ENCODE data around the gene BMP2.

The BMP2 gene

GRCh38 chr20:6819599-6819998 lies 52.1 kb downstream of the BMP2 start:
- no peak overlapping the region for H2BK15ac ChIP-seq (ENCODE audit: low read depth, poor library complexity, severe bottlenecking)
- DNase-seq, result peak; percentile 7
- H2BK120ac ChIP-seq (ENCODE audit: low read depth, low read length), result no peak overlapping the region
- H3K9ac ChIP-seq (ENCODE audit: low read length), result no peak overlapping the region
- H3K27me3 ChIP-seq (ENCODE audit: control insufficient read depth in 1 of 2, insufficient read depth in 1 of 2, low read length in 2 of 2), result peaks cover under 1 to 14% of the 10 kb centered on the region in 2 experiments
- H2BK12ac ChIP-seq (ENCODE audit: low read length in 2 of 2), result no peak overlapping the region
- no peaks in the 10 kb centered on the region for H3K79me1 ChIP-seq (replicated peaks; ENCODE audit: low read length, poor library complexity, severe bottlenecking)
- no peak overlapping the region for H2AK5ac ChIP-seq (ENCODE audit: low read length, severe bottlenecking)
- no peak overlapping the region for H3K23ac ChIP-seq (ENCODE audit: low read length in 2 of 2)
- no peak overlapping the region for H3K4me3 ChIP-seq (ENCODE audit: insufficient read depth in 1 of 2, low read depth in 1 of 2, low read length in 2 of 2)
- WGBS, result no CpG with 5 or more reads among the region's 2 CpGs
- no peak overlapping the region for H4K91ac ChIP-seq (ENCODE audit: low read length)
- no peaks in the 10 kb centered on the region for H3K36me3 ChIP-seq (ENCODE audit: control insufficient read depth in 1 of 2, insufficient read depth in 2 of 2, low read depth in 1 of 2, low read length in 2 of 2)
- no peak overlapping the region for H3K4ac ChIP-seq (ENCODE audit: low read depth in 1 of 2, low read length in 2 of 2)
- no peak overlapping the region for H3K18ac ChIP-seq (ENCODE audit: low read depth in 1 of 2, low read length in 2 of 2)
- H3K9me3 ChIP-seq (ENCODE audit: control insufficient read depth, low read length), result no peaks in the 10 kb centered on the region
- H3K4me2 ChIP-seq (ENCODE audit: low read length, poor library complexity, severe bottlenecking), result no peak overlapping the region
- no peaks in the 10 kb centered on the region for H3K4me1 ChIP-seq (ENCODE audit: control insufficient read depth, insufficient read depth, low read depth, low read length)
- no peak overlapping the region for H2BK5ac ChIP-seq (ENCODE audit: low read depth, low read length, poor library complexity, severe bottlenecking)
- H3K14ac ChIP-seq (ENCODE audit: low read length in 2 of 2), result no peak overlapping the region
- no peak overlapping the region for H2AFZ ChIP-seq (ENCODE audit: low read depth, low read length)
- H3K27ac ChIP-seq (ENCODE audit: low read length, poor library complexity, severe bottlenecking), result no peak overlapping the region
- H4K8ac ChIP-seq (ENCODE audit: low read length), result no peak overlapping the region

- H3K4me1 ChIP-seq (ENCODE audit: control insufficient read depth, insufficient read depth, low read depth, low read length), result no peaks in the 10 kb centered on the region
- H2BK5ac ChIP-seq (ENCODE audit: low read depth, low read length, poor library complexity, severe bottlenecking), result no peak overlapping the region
- H4K91ac ChIP-seq (ENCODE audit: low read length), result no peak overlapping the region
- H2BK120ac ChIP-seq (ENCODE audit: low read depth, low read length), result no peak overlapping the region
- no peak overlapping the region for H3K9ac ChIP-seq (ENCODE audit: low read length)
- peaks cover 0 to 3% of the 10 kb centered on the region in 2 experiments for H3K27me3 ChIP-seq (ENCODE audit: control insufficient read depth in 1 of 2, insufficient read depth in 1 of 2, low read length in 2 of 2)
- H2BK12ac ChIP-seq (ENCODE audit: low read length in 2 of 2), result no peak overlapping the region
- no peak for DNase-seq
- H3K79me1 ChIP-seq (replicated peaks; ENCODE audit: low read length, poor library complexity, severe bottlenecking), result no peaks in the 10 kb centered on the region
- H3K4me3 ChIP-seq (ENCODE audit: insufficient read depth in 1 of 2, low read depth in 1 of 2, low read length in 2 of 2), result no peak overlapping the region
- no peak overlapping the region for H3K23ac ChIP-seq (ENCODE audit: low read length in 2 of 2)
- no peak overlapping the region for H3K27ac ChIP-seq (ENCODE audit: low read length, poor library complexity, severe bottlenecking)
- H2BK15ac ChIP-seq (ENCODE audit: low read depth, poor library complexity, severe bottlenecking), result no peak overlapping the region
- no peak overlapping the region for H3K14ac ChIP-seq (ENCODE audit: low read length in 2 of 2)
- H2AK5ac ChIP-seq (ENCODE audit: low read length, severe bottlenecking), result no peak overlapping the region
- H3K36me3 ChIP-seq (ENCODE audit: control insufficient read depth in 1 of 2, insufficient read depth in 2 of 2, low read depth in 1 of 2, low read length in 2 of 2), result no peaks in the 10 kb centered on the region
- H3K9me3 ChIP-seq (ENCODE audit: control insufficient read depth, low read length), result no peaks in the 10 kb centered on the region
- H3K4me2 ChIP-seq (ENCODE audit: low read length, poor library complexity, severe bottlenecking), result no peak overlapping the region
- no peak overlapping the region for H2AFZ ChIP-seq (ENCODE audit: low read depth, low read length)
- H4K8ac ChIP-seq (ENCODE audit: low read length), result no peak overlapping the region
- H3K18ac ChIP-seq (ENCODE audit: low read depth in 1 of 2, low read length in 2 of 2), result no peak overlapping the region
- H3K4ac ChIP-seq (ENCODE audit: low read depth in 1 of 2, low read length in 2 of 2), result no peak overlapping the region
- WGBS, result 72% methylated on average over 3 of the region's 5 CpGs
These were observed 56.9 kb downstream of the BMP2 start for GRCh38 chr20:6824401-6824800.

- H2BK12ac ChIP-seq (ENCODE audit: low read length in 2 of 2), result no peak overlapping the region
- no peak overlapping the region for H3K27ac ChIP-seq (ENCODE audit: low read length, poor library complexity, severe bottlenecking)
- H3K18ac ChIP-seq (ENCODE audit: low read depth in 1 of 2, low read length in 2 of 2), result no peak overlapping the region
- no peaks in the 10 kb centered on the region for H3K79me1 ChIP-seq (replicated peaks; ENCODE audit: low read length, poor library complexity, severe bottlenecking)
- H3K4me3 ChIP-seq (ENCODE audit: insufficient read depth in 1 of 2, low read depth in 1 of 2, low read length in 2 of 2), result no peak overlapping the region
- no peaks in the 10 kb centered on the region for H3K9me3 ChIP-seq (ENCODE audit: control insufficient read depth, low read length)
- no peak for DNase-seq
- no peak overlapping the region for H3K23ac ChIP-seq (ENCODE audit: low read length in 2 of 2)
- H3K9ac ChIP-seq (ENCODE audit: low read length), result no peak overlapping the region
- H2BK15ac ChIP-seq (ENCODE audit: low read depth, poor library complexity, severe bottlenecking), result no peak overlapping the region
- no peak overlapping the region for H2BK120ac ChIP-seq (ENCODE audit: low read depth, low read length)
- no peak overlapping the region for H3K14ac ChIP-seq (ENCODE audit: low read length in 2 of 2)
- no peaks in the 10 kb centered on the region for H3K36me3 ChIP-seq (ENCODE audit: control insufficient read depth in 1 of 2, insufficient read depth in 2 of 2, low read depth in 1 of 2, low read length in 2 of 2)
- H3K27me3 ChIP-seq (ENCODE audit: control insufficient read depth in 1 of 2, insufficient read depth in 1 of 2, low read length in 2 of 2), result no peaks in the 10 kb centered on the region
- no peak overlapping the region for H3K4ac ChIP-seq (ENCODE audit: low read depth in 1 of 2, low read length in 2 of 2)
- H3K4me2 ChIP-seq (ENCODE audit: low read length, poor library complexity, severe bottlenecking), result no peak overlapping the region
- H2BK5ac ChIP-seq (ENCODE audit: low read depth, low read length, poor library complexity, severe bottlenecking), result no peak overlapping the region
- H3K4me1 ChIP-seq (ENCODE audit: control insufficient read depth, insufficient read depth, low read depth, low read length), result no peaks in the 10 kb centered on the region
- no peak overlapping the region for H4K91ac ChIP-seq (ENCODE audit: low read length)
- 95% methylated on average over 3 of the region's 4 CpGs for WGBS
- H2AFZ ChIP-seq (ENCODE audit: low read depth, low read length), result no peak overlapping the region
- no peak overlapping the region for H2AK5ac ChIP-seq (ENCODE audit: low read length, severe bottlenecking)
- H4K8ac ChIP-seq (ENCODE audit: low read length), result no peak overlapping the region
These were observed 60.0 kb downstream of the BMP2 start for GRCh38 chr20:6827472-6827871.

GRCh38 chr20:6828794-6829423 lies 61.4 kb downstream of the BMP2 start:
- 0% methylated on average over 1 of the region's 1 CpG for WGBS

More at GRCh38 chr20:6828794-6829423, 61.4 kb downstream of the BMP2 start:
- Histone ChIP-seq H3K36me3 (ENCODE audit: control insufficient read depth in 1 of 2, insufficient read depth in 2 of 2, low read depth in 1 of 2, low read length in 2 of 2) (no peaks in the 10 kb centered on the region), H3K4me2 (ENCODE audit: low read length, poor library complexity, severe bottlenecking) (no peak overlapping the region), H2AK5ac (ENCODE audit: low read length, severe bottlenecking) (no peak overlapping the region), H3K14ac (ENCODE audit: low read length in 2 of 2) (no peak overlapping the region), H2AFZ (ENCODE audit: low read depth, low read length) (no peak overlapping the region), H3K9me3 (ENCODE audit: control insufficient read depth, low read length) (no peaks in the 10 kb centered on the region), H3K4me1 (ENCODE audit: control insufficient read depth, insufficient read depth, low read depth, low read length) (no peaks in the 10 kb centered on the region), H2BK5ac (ENCODE audit: low read depth, low read length, poor library complexity, severe bottlenecking) (no peak overlapping the region), H3K23ac (ENCODE audit: low read length in 2 of 2) (no peak overlapping the region), H2BK15ac (ENCODE audit: low read depth, poor library complexity, severe bottlenecking) (no peak overlapping the region), H3K4ac (ENCODE audit: low read depth in 1 of 2, low read length in 2 of 2) (no peak overlapping the region), H4K91ac (ENCODE audit: low read length) (no peak overlapping the region), H3K18ac (ENCODE audit: low read depth in 1 of 2, low read length in 2 of 2) (no peak overlapping the region), H3K79me1 (replicated peaks; ENCODE audit: low read length, poor library complexity, severe bottlenecking) (no peaks in the 10 kb centered on the region), H3K9ac (ENCODE audit: low read length) (no peak overlapping the region), H3K27ac (ENCODE audit: low read length, poor library complexity, severe bottlenecking) (no peak overlapping the region), H2BK120ac (ENCODE audit: low read depth, low read length) (no peak overlapping the region), H2BK12ac (ENCODE audit: low read length in 2 of 2) (no peak overlapping the region), H3K27me3 (ENCODE audit: control insufficient read depth in 1 of 2, insufficient read depth in 1 of 2, low read length in 2 of 2) (no peaks in the 10 kb centered on the region), H4K8ac (ENCODE audit: low read length) (no peak overlapping the region), H3K4me3 (ENCODE audit: insufficient read depth in 1 of 2, low read depth in 1 of 2, low read length in 2 of 2) (no peak overlapping the region)
- DNase-seq, result peak; percentile 61
